Thoracic aorta endothelial cell (primary cell): ENCODE measurements around the gene OR52N4. TPM values are rescaled to one million over a fixed set of nuclear protein-coding genes. Genes with fewer than 3 reads are reported as not detected.

Source experiments
- total RNA-seq: library from RNA; depleted of rRNA; stranded (reverse); fragments of >200 nt; gene quantifications from 2 replicates; pipeline ENCODE4 v1.2.3, GENCODE V29; 2012

The OR52N4 gene
- total RNA-seq: not detected in 2 replicates

GRCh38 chr11:5753943-5754342 lies at the start of gene OR52N4:
Gene OR52N4, plus strand, starts transcription at chr11:5754243. Its CDS starts 498 bp downstream, at chr11:5754741.

GRCh38 chr11:5736396-5736795 lies 17.6 kb upstream of the OR52N4 start, which contains the start of gene OR56B1:
Gene OR56B1, plus strand, starts transcription at chr11:5736448. Its CDS starts 69 bp downstream, at chr11:5736517.

GRCh38 chr11:5783255-5783654 lies 29.2 kb downstream of the OR52N4 start, which contains the start of gene OR52N5:
Gene OR52N5, minus strand, starts transcription at chr11:5783355. Its CDS starts 4,721 bp downstream, at chr11:5778634.

GRCh38 chr11:5791165-5791564 lies 37.1 kb downstream of the OR52N4 start, which contains the start of gene OR52N1:
Gene OR52N1, minus strand, starts transcription at chr11:5791265. Its CDS starts 2,449 bp downstream, at chr11:5788816.

Other genes with a start within 250 kb of the OR52N4 start
- gene UBQLN3, start 244.3 kb upstream of the OR52N4 start, total RNA-seq: not detected in 2 replicates
- 0.07 TPM in 1 of 2 replicates, not detected in the other for gene UBQLNL, start 237.5 kb upstream of the OR52N4 start, total RNA-seq
- gene OR52H1, start 205.7 kb upstream of the OR52N4 start, total RNA-seq: 0.22 TPM in 1 of 2 replicates, not detected in the other
- gene OR52B6, start 173.4 kb upstream of the OR52N4 start, total RNA-seq: not detected in 2 replicates
- 0.66 and 2.6 TPM in 2 replicates for gene TRIM6, start 157.6 kb upstream of the OR52N4 start, total RNA-seq
- gene TRIM34, start 129.2 kb upstream of the OR52N4 start, total RNA-seq: 8.0 and 10.6 TPM in 2 replicates
- gene TRIM5, start 69.2 kb upstream of the OR52N4 start, total RNA-seq: 71.9 and 92.7 TPM in 2 replicates
- 114 and 115 TPM in 2 replicates for gene TRIM22, start 64.5 kb upstream of the OR52N4 start, total RNA-seq
- gene OR56B1, start 17.8 kb upstream of the OR52N4 start, total RNA-seq: not detected in 2 replicates
- gene OR52N5, start 29.1 kb downstream of the OR52N4 start, total RNA-seq: 0.07 TPM in 1 of 2 replicates, not detected in the other
- not detected in 2 replicates for gene OR52N1, start 37.0 kb downstream of the OR52N4 start, total RNA-seq
- not detected in 2 replicates for gene OR52N2, start 54.7 kb downstream of the OR52N4 start, total RNA-seq
- gene OR52E6, start 87.7 kb downstream of the OR52N4 start, total RNA-seq: not detected in 2 replicates
- not detected in 2 replicates for gene OR52E8, start 103.4 kb downstream of the OR52N4 start, total RNA-seq
- not detected in 2 replicates for gene OR52E4, start 126.4 kb downstream of the OR52N4 start, total RNA-seq
- not detected in 2 replicates for gene OR52E5, start 139.0 kb downstream of the OR52N4 start, total RNA-seq
- gene OR56A3, start 188.0 kb downstream of the OR52N4 start, total RNA-seq: not detected in 2 replicates
- gene OR56A5, start 214.3 kb downstream of the OR52N4 start, total RNA-seq: not detected in 2 replicates
- gene OR52L1, start 232.7 kb downstream of the OR52N4 start, total RNA-seq: not detected in 2 replicates